A549 (cell line): ENCODE results near the gene FAM187B.

Source experiments
- FOSL2 ChIP-seq, 2 experiments: fragments of 450-650 bp in 1 of 2; fragments of >200 bp in 1 of 2; sonication (Bioruptor Twin) in 1 of 2; formaldehyde crosslinking; IDR thresholded peaks; 2 replicates each; pipeline versions ENCODE4 v1.5.0 to v1.6.1; 2016 to 2020; ENCODE audit warnings: mild to moderate bottlenecking in 1 of 2, moderate library complexity in 1 of 2
- POLR2A ChIP-seq: IDR thresholded peaks from 2 replicates; pipeline ENCODE4 v1.6.1; 2012; ENCODE audit warnings: mild to moderate bottlenecking, low read length
- TF ChIP-seq, protein P1 (sequence below): fragments of >200 bp; sonication (Bioruptor Twin); formaldehyde crosslinking; IDR thresholded peaks from 3 replicates; pipeline ENCODE4 v1.5.1; 2016

DNA sequence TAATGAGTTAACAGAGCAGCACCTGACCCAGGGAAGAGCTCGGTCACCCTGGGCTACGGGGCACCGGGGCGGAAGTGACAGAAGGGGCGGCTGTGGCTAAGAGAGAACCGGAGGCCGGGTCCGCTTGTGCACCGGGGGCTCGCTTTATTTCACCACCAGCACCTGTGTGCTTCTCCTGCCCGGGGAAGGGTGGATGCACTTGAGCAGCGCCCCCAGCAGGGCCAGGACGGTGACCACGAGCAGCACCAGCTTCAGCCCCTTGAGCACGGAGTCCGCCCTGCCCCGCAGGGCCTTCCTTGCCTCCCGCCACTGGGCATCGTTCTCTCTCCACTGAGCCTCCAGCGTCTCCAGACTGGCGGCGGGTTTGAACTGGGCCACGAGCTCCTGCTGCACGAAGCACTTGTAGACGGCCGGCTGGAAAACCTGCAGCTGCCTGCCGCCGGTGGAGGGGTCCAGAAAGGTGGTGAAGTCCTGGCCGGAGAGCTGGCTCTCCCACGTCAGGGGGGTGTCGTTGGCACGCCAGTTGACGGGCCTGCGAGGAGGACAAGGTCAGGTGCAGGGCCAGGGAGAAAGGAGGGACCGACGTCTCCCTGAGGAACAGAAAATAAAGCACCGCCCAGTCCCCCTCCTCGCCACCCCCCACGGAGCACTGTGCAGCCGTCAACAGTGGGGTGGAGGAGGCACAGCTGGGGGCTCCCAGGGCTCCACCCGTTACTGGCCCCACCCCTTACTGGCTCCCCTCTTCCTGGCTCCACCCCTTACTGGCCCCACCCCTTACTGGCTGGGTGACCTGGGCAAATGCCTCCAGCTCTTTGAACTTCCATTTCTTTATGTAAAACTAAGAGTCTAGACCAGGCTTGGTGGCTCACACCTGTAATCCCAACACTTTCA lies 3.6 kb downstream of the FAM187B start:
- TF ChIP-seq, protein P1, sequence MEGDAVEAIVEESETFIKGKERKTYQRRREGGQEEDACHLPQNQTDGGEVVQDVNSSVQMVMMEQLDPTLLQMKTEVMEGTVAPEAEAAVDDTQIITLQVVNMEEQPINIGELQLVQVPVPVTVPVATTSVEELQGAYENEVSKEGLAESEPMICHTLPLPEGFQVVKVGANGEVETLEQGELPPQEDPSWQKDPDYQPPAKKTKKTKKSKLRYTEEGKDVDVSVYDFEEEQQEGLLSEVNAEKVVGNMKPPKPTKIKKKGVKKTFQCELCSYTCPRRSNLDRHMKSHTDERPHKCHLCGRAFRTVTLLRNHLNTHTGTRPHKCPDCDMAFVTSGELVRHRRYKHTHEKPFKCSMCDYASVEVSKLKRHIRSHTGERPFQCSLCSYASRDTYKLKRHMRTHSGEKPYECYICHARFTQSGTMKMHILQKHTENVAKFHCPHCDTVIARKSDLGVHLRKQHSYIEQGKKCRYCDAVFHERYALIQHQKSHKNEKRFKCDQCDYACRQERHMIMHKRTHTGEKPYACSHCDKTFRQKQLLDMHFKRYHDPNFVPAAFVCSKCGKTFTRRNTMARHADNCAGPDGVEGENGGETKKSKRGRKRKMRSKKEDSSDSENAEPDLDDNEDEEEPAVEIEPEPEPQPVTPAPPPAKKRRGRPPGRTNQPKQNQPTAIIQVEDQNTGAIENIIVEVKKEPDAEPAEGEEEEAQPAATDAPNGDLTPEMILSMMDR, result no peak
- TF ChIP-seq POLR2A, result no peak
- TF ChIP-seq FOSL2 (IDR thresholded peaks at IDR 0.05), result no peak
- TF ChIP-seq FOSL2 (CRISPR knock-in tag; IDR thresholded peaks at IDR 0.05), result no peak
